Stimulated activated CD8-positive, alpha-beta memory T cell treated with anti-CD3 and anti-CD28 coated beads, Interleukin-7, amount 100 ng/mL, for 48 hours (primary cell): Measurements from ENCODE around the gene TRIO.

Experiments
- DNase-seq, 2 donors: peaks; one replicate each; pipeline ENCODE4 v3.0.0-alpha.2; 2020; ENCODE audit warnings: low read depth in 1 of 2; ENCODE audit errors: extremely low read depth in 1 of 2

The TRIO gene

GRCh38 chr5:14165375-14166106 lies 22.4 kb downstream of the TRIO start:
- DNase-seq, result no peak

DNA sequence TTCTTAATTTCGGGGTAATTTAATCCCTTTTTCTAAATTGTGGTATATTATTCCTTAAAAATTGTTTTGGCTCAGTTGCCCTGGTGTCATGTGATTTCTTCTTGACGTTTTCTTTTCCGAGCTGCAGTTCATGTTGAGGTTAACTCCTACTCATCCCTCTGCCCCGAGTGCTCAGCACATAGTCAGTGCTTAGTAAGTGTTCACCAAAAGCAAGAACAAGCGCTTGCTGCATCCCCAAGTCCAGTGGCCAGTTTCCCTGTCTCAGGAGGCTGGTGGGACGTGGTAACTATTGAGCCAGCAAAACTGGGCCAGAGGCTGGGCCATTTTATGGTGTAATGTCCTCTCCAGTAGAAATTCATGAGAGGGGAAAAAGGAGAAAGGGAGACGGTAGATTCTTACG lies 23.3 kb downstream of the TRIO start:
- DNase-seq, result no peak

DNA sequence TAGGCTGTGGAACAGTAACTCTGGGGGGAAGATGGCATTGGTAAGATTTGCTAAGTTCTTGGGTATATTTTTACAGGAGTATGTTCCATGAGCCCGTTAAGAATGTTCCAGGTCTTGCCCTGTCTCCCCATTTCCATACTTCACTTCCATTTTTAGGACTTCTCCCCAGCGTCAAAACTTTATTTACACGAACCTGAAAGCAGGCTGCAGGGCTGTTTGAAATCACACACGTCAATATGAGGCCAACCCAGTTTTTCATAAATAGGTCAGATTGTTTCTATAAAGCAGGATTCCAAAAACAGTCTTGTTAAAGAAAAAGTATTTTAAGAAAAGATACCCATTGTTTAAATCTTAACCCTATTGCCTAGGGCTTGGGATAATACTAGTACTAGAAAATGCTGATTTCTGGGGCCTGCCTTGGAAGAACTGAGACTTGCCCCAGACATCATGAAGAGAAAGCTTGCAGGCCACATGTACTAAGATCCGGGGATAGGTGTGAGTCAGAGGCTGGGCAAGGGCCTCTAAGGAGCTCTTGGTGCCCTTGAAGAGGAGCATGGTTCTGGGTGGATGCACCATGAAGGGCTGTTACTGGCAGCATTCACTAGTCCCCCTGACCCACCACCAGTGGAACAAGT lies 24.2 kb downstream of the TRIO start:
- no peak for DNase-seq

GRCh38 chr5:14168144-14168792 lies 25.1 kb downstream of the TRIO start:
- DNase-seq, result no peak

DNA sequence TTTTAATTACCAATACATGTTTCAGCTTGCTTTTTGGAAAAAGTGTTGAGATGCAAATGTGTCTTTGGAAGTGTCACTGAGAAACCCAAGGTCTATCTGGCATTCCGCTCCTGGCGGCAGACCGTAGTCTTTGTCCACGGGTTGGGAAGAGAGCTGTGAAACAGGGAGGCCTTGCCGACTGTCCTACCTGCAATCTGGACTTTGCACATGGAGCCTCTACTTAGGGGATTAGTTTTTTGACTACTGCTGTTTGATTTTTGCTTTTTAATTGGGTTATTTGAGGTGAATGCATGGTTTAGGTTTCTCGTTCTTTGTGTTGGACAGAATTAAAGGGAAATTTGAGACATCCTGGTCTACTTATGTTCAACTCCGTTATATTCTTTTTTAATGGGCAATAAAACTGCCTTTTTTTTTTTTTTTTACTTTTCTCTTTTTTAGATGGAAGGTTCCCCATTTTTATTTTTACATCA lies 25.7 kb downstream of the TRIO start:
- no peak for DNase-seq

- DNase-seq, result no peak
Measured at GRCh38 chr5:14171046-14171445, 27.9 kb downstream of the TRIO start.

DNA sequence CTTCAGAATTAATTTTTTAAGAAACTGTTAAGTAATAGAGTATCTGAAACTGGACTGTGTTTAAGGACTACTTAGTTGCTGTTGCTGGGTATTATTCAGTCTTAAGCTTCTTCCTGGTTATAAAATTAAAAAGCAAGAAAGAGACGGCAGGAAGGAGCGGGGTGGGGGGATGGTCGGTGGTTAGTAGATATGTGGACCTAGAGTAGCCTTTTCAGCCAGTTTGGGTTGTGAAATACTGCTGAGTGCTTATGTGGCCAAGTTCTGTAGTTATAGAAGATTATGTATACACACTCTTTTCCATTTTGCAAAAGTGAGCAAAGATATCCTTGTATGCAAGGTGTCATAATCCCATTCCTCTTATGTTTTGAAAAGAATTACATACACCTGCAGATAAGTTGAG lies 28.5 kb downstream of the TRIO start:
- DNase-seq, result no peak

DNA sequence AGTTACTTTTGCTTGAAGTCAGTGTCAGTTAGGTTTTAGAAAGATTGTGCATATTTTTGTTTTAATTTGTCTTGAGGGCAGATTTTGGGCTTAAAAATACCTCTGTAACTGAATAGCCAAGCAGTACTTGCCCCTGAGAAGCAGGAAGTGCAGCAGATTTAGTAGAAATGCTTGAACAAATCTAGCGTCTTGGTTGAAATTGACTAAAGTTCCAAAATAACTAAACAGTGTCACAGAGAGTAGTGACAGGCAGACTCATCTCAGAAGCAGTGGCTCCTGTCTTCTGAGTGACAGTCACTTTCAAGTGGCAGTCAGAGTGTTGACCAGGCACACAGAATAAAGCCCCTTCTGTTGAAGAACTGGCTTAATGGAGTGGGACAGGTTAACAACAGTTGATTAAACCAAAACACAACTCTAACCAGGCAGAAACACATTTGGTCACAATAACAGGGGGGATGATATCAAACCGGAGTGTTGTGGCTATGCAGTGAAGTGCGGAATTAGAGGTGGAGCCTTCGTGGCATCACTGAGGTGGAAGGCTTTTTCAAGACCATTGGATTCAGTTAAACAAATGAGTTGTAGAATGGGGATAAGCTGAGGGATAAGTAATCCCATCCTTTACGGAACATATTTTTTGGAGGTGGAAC lies 29.1 kb downstream of the TRIO start:
- DNase-seq, result no peak

DNA sequence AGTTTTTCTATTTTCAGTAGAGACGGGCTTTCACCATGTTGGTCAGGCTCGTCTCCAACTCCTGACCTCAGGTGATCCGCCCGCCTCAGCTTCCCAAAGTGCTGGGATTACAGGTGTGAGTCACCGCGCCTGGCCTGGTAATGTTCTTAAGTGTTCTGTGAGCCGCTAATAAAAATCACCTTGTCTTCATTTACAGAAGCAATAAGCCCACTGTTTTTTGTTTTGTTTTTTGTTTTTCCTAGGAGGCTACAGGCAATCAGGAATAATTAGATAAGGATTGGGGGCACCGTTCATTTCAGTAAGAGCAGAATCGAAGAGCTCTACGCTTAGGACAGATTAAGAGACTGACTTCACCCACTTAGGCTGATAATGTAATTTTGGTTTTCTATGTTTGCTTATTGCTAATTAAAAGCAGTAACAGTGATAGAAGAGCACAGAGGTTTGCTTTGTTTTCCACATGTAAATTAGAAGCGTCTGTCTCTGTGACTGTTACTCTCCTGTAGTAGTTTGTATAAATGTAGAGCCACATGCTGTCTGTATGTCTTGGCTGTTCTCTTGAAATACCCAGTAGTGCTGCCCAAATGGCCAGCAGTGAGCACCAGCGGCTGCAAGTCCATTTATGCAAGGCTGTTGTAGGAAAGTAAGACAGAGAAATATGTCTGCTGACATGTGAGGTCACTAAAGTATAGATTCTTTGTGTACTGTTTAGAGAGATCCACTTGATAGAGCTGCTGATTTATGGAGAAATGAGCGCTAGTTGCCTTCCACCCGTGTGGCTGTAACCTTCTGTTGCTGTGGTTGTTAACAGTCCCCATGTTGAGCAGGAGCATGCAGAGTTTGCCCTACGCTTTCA lies 30.5 kb downstream of the TRIO start:
- no peak for DNase-seq

- no peak for DNase-seq
Measured at GRCh38 chr5:14174230-14174636, 31.1 kb downstream of the TRIO start.

DNA sequence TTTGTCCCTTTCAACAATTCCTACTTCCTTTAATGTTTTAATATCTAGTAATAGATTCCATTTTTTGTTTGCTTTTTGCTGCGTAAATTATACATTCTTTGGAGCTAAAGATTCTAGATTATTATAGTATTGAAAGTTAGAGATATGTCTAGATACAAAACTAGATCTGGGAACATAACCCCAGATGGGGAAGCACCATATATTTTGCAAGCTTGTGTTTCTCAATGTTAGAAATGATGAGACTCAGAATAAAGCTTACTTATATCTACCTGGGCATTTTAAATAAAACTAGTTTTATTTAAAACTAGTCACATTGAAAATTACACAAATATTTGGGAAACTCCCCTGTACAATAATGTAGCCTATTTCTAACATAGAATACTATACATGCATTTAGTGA lies 32.2 kb downstream of the TRIO start:
- DNase-seq, result no peak

DNA sequence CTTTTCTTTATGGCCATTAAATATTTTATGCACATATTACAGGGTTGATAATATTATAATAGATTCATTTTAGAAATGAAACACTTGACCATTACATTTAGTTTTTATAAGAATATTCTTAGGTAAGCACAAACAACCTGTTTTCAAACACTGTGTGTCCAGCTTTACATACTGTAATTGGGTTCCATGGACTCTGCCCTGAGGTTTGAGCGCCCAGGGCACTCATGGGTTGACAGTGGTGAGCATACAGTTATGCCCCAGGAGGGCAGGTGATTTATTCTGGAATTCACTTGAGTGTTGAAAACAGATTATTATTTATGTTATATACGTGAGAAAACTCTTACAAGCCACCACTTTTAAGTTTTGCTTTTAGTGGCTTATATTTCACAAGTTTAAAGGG lies 33.7 kb downstream of the TRIO start:
- no peak for DNase-seq

DNA sequence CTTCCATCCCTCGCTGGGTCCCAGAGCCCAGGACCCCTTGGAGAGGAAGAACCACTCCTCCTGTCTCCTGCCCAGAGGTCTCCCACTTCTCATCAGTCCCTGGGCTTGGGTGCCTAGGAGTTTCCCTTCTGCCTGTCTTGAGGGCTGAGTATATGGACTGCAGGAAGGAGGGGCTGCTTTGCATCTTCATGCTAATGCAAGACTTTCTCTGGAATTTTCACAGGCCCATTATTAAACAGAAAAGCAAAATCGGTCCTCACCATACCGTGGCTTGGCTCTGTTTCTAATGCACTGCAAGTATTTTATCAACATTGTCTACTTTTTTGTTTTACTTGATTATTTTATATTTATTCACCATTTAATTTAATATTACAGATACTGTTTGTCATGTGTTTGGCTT lies 34.5 kb downstream of the TRIO start:
- DNase-seq, result no peak

DNA sequence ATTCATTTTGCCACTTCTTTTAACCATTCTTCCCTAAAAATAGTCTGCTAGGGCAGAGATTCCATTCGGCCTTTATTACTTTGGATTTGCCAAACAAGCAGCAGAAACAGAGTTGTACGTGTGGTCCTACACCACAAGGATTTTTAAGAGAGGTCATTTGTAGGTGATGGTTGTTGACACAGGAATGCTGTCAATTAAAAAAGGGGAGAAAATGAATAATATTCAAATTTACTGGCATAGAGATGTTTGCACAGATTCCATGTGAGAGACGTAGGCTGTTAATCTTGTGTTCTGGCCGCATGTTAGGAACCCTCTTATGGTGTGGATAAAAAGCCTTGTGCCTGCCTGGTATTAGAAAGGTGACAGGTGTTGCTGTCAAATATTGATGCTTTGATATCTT lies 34.9 kb downstream of the TRIO start:
- DNase-seq, result no peak

DNA sequence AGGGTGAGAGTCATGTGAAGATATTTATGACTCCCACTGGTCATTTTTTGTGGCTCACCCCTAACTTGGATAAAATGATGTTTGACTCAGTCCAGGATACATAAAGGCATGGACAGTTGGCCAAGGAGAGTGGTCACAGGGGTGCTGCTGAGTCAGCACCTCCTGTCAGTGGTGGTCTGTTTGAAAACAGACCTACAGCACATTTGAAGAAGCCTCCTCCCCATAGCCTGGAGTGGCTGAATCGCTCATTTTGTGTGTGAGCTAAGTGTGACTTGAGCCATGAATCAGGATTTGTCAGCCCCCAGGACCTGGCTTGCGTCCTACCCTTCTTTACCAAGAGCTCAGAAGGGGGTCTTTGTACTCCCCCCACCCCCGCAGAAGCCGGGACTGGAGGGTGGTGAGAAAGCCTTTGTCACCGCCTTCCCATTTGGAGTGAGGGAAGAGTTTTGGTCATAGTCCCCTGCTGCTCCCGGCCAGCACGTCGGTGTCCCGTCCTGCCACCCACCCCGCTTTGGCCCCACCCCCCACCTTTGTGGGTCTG lies 35.6 kb downstream of the TRIO start:
- DNase-seq, result no peak

DNA sequence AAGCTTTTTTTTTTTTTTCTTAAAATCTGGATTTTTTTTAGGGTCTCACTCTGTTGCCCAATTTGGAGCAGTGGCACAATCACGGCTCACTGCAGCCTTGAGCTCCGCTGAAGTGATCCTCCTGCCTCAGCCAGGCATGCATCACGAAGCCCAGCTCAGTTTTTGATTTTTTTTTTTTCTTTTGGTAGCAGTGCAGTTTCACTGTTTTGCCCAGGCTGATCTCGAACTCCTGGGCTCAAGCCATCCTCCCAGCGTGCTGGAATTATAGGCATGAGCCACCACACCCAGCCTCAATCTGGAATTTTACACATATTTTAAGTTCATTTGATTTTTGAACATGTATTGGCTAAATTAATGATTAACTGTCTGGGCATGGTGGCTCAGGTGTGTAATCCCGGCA lies 36.3 kb downstream of the TRIO start:
- no peak for DNase-seq

GRCh38 chr5:14180437-14180836 lies 37.3 kb downstream of the TRIO start:
- no peak for DNase-seq

DNA sequence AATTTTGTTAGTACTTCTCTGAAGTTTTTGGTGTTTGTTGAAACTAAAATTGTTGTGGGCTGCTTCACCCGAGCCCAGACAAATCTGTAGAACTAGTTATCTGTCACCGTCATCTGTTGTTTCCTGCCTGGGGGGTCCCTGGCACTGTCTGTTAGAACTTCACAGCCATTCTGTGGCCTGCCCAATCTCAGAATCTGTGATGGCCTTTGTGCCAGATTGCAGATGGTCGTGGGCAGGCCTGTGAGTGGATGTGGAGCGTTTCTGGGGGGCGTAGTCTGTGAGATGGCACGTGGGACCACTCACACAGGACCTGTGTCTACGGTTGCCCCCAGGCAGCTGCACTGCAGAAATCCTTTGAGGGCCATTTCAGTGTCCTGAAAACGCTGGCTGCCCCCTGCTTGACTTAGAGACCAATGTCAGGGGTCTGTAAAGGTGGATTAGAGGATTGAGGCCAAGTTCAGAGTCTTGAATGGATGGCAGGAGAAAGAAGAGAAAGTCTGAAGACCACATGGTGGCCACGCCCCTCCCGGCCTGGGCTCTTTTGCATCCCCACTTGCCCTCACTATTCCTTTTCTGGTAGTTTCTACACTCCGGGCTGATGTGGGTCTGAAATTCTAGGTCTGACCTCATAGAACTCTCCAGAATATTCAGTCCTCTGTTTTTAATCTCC lies 38.3 kb downstream of the TRIO start:
- no peak for DNase-seq

- DNase-seq, result no peak
Measured at GRCh38 chr5:14182761-14183160, 39.6 kb downstream of the TRIO start.
